A673 (cell line): ENCODE data around the gene SMARCD3. TPM values are rescaled to one million over a fixed set of nuclear protein-coding genes. Genes with fewer than 3 reads are reported as not detected.

Experiments
- BruUV-seq: library from RNA; stranded (reverse); fragments of 400-500 nt; replicated peaks from 2 replicates; lab custom pipeline; 2021; lab: Mats Ljungman, UMichigan
- CTCF ChIA-PET: fragments of 300-600 bp; sonication (Branson Sonifier 250); formaldehyde crosslinking; loops from one replicate; lab custom pipeline; 2022; ENCODE audit warnings: antibody characterized with exemption; lab: Charles Lee
- POLR2A ChIA-PET: fragments of 300-600 bp; sonication (Branson Sonifier 250); formaldehyde crosslinking; loops from one replicate; lab custom pipeline; 2022; ENCODE audit warnings: antibody characterized with exemption; ENCODE audit not compliant: low non-redundant PET; lab: Charles Lee
- DNase-seq: peaks from one replicate; pipeline ENCODE4 v3.0.0-alpha.2; 2015; ENCODE audit warnings: low spot score
- H3K27ac ChIP-seq: fragments of 200-600 bp; sonication (generic); 2 replicates; pipeline ENCODE4 v1.5.1; 2016; ENCODE audit warnings: mixed run types, low read depth, mild to moderate bottlenecking, mixed read lengths, antibody characterized with exemption, low read length; ENCODE audit not compliant: poor library complexity, severe bottlenecking
- H3K27me3 ChIP-seq: fragments of 200-600 bp; sonication (generic); replicated peaks from 2 replicates; pipeline ENCODE4 v1.6.1; 2017; ENCODE audit warnings: mixed run types, low read depth, mild to moderate bottlenecking, mixed read lengths, antibody characterized with exemption, low read length; ENCODE audit not compliant: insufficient read depth, poor library complexity
- H3K36me3 ChIP-seq: fragments of 200-600 bp; sonication (generic); 2 replicates; pipeline ENCODE4 v1.6.1; 2016; ENCODE audit warnings: mixed run types, mild to moderate bottlenecking, mixed read lengths, antibody characterized with exemption, low read length; ENCODE audit not compliant: insufficient read depth, poor library complexity, severe bottlenecking
- H3K4me1 ChIP-seq: fragments of 200-600 bp; sonication (generic); 2 replicates; pipeline ENCODE4 v1.6.1; 2017; ENCODE audit warnings: mixed run types, mild to moderate bottlenecking, mixed read lengths, antibody characterized with exemption, low read length; ENCODE audit not compliant: insufficient read depth, poor library complexity, severe bottlenecking
- H3K4me3 ChIP-seq: fragments of 200-600 bp; sonication (generic); 2 replicates; pipeline ENCODE4 v1.5.1; 2016; ENCODE audit warnings: low read depth, mixed run types, mild to moderate bottlenecking, mixed read lengths, low read length; ENCODE audit not compliant: poor library complexity, severe bottlenecking
- H3K9me3 ChIP-seq: fragments of 200-600 bp; sonication (generic); 2 replicates; pipeline ENCODE4 v1.6.1; 2016; ENCODE audit warnings: mixed run types, low read depth, mild to moderate bottlenecking, mixed read lengths, antibody characterized with exemption, low read length; ENCODE audit not compliant: poor library complexity, severe bottlenecking
- EZH2 ChIP-seq: fragments of 200-600 bp; sonication (generic); IDR thresholded peaks from 2 replicates; pipeline ENCODE4 v1.6.1; 2017; ENCODE audit warnings: borderline replicate concordance, low read depth, mild to moderate bottlenecking, mixed read lengths, antibody characterized with exemption, low read length; ENCODE audit not compliant: poor library complexity, severe bottlenecking
- intact Hi-C: fragments of 100-400 bp; cut with micrococcal nuclease; formaldehyde crosslinking; loops from one replicate; pipeline ENCODE4 v1.10.0; 2022; ENCODE audit not compliant: unreplicated experiment
- total RNA-seq: library from RNA; stranded (reverse); gene quantifications from 2 replicates; pipeline ENCODE4 v1.2.3, GENCODE V29; 2021
- TF ChIP-seq, protein P1 (sequence below): fragments of 300-800, 200-600 bp; sonication (generic); conservative IDR thresholded peaks from 2 replicates; pipeline ENCODE4 v1.5.1; 2017; ENCODE audit warnings: low read depth, mild to moderate bottlenecking, antibody characterized with exemption, low read length, moderate library complexity, mixed read lengths

The SMARCD3 gene
- total RNA-seq, 1 experiment from 2014 or later: 44.8 TPM

DNA sequence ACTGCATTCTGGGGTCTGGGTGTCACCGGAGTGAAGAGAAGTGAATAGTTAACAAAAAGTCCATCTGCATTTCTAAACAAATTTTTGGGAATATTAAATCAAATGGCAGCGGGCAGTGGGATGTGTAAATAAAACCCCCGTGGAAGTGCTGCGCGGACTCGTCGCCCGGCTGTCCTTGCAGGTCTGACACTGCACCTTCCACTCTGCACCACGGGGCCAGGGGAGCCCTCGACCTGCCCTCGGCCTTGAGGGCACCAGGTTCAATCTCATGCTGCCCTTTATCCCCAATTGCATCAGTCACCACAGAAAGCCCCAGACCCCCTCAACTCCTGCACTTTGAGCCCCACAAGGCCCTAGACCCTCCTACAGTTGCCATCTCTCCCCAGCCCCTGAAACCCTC lies 6.4 kb upstream of the SMARCD3 start:
- TF ChIP-seq EZH2: no peak
- TF ChIP-seq, protein P1, sequence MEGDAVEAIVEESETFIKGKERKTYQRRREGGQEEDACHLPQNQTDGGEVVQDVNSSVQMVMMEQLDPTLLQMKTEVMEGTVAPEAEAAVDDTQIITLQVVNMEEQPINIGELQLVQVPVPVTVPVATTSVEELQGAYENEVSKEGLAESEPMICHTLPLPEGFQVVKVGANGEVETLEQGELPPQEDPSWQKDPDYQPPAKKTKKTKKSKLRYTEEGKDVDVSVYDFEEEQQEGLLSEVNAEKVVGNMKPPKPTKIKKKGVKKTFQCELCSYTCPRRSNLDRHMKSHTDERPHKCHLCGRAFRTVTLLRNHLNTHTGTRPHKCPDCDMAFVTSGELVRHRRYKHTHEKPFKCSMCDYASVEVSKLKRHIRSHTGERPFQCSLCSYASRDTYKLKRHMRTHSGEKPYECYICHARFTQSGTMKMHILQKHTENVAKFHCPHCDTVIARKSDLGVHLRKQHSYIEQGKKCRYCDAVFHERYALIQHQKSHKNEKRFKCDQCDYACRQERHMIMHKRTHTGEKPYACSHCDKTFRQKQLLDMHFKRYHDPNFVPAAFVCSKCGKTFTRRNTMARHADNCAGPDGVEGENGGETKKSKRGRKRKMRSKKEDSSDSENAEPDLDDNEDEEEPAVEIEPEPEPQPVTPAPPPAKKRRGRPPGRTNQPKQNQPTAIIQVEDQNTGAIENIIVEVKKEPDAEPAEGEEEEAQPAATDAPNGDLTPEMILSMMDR: no peak
- ChIA-PET POLR2A (no interaction called here), CTCF (interaction anchor here (0.7 kb wide), 1 partner anchor 28 kb away, joined by 6 read pairs; the partner anchor contains the start of gene ABCF2)
- intact Hi-C loops: no loop called here
- Histone ChIP-seq H3K4me1 (peaks cover 23% of the 10 kb centered on the region), H3K4me3 (no peak overlapping the region), H3K36me3 (no peaks in the 10 kb centered on the region), H3K9me3 (no peaks in the 10 kb centered on the region), H3K27me3 (no peaks in the 10 kb centered on the region), H3K27ac (no peak overlapping the region)
- no TSS peak for BruUV-seq
- DNase-seq: no peak

DNA sequence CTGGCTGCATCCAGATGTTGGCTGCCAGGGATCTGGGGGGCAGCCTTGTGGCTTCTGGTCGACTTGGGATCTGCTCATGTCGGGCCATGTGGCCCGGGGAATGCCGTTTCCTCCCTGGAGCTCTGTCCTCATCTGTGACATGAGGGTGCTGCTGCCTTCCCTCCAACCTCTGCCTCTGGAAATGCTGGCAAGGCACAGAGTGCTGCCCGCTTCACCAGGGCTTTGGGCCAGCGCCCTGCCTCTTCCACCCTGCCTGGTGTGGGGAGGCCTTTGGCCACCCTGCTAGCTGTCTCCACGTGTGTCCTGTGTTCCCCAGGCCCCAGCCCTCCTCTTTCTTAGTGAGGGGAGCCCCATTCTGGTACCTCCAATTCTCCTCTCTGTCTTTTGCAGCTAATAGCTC lies 5.8 kb upstream of the SMARCD3 start:
- TF ChIP-seq, protein P1: no peak
- DNase-seq: no peak
- Histone ChIP-seq H3K27me3 (no peaks in the 10 kb centered on the region), H3K4me3 (no peak overlapping the region), H3K4me1 (peaks cover 28% of the 10 kb centered on the region), H3K27ac (no peak overlapping the region), H3K36me3 (no peaks in the 10 kb centered on the region), H3K9me3 (no peaks in the 10 kb centered on the region)
- CTCF ChIA-PET: no interaction called here
- no TSS peak for BruUV-seq
- POLR2A ChIA-PET: no interaction called here
- intact Hi-C loops: no loop called here

DNA sequence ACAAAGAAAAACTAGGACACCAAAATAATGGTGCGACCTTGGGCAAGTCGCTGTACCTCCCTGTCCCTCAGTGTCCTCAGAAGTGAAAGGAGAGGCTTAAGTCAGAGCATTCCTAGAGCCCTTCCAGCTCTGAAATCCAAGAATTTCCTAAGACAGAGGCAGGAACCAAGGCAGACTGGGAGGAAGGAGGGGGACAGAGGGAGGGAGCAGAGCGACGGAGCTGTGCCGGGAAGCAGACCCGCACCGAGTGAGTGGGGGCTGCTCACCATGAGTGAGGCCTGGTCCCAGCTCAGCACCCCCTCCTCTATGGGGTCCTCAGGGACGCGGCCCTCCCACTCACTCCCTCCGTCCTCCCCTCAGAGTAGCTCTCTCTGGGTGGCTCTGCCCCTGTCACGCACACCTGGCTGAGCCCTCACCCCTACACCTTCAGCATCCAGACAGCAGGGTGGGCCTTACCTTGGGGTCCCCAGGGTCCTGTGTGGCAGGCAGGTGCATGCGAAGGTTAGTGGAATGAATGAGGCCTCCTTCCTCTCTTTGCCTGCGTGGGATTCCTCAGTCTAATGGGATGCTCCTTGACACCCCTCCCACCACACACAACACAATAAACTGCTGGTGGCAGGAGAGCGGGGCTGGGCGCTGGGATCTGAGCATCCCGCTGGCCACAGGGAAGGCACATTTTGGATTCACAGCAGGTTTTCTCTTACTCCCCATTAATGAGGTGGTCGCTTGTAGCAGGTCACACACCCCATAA lies 4.6 kb upstream of the SMARCD3 start:
- POLR2A ChIA-PET: no interaction called here

More for the DNA sequence above, 4.6 kb upstream of the SMARCD3 start:
- peak overlapping the region; percentile 80 for H3K27ac ChIP-seq
- CTCF ChIA-PET: no interaction called here
- intact Hi-C loops: no loop called here
- no peak for DNase-seq
- no peaks in the 10 kb centered on the region for H3K27me3 ChIP-seq
- H3K4me1 ChIP-seq: peaks cover 34% of the 10 kb centered on the region
- no TSS peak for BruUV-seq
- TF ChIP-seq EZH2: no peak
- TF ChIP-seq, protein P1: no peak
- no peaks in the 10 kb centered on the region for H3K36me3 ChIP-seq
- H3K4me3 ChIP-seq: no peak overlapping the region
- no peaks in the 10 kb centered on the region for H3K9me3 ChIP-seq
